HepG2 (cell line): ENCODE data around the gene PYGO2. TPM values are rescaled to one million over a fixed set of nuclear protein-coding genes. Genes with fewer than 3 reads are reported as not detected.
A peak's percentile ranks its signal among the peaks of the same experiment; 100 is the strongest.

ENCODE experiments used
- AGO2 ChIP-seq: fragments of 200-400 bp; formaldehyde crosslinking; optimal IDR thresholded peaks from 2 replicates; pipeline ENCODE3; 2017; ENCODE audit warnings: mild to moderate bottlenecking, low read depth, low read length, moderate library complexity
- AKAP8 ChIP-seq: sonication (generic); formaldehyde crosslinking; IDR thresholded peaks from 2 replicates; pipeline ENCODE4 v1.5.1; 2020; ENCODE audit warnings: mild to moderate bottlenecking, missing genetic modification reagents
- ARID2 ChIP-seq: sonication (generic); formaldehyde crosslinking; IDR thresholded peaks from 2 replicates; pipeline ENCODE4 v1.8.1; 2022; ENCODE audit warnings: mild to moderate bottlenecking, missing genetic modification reagents, borderline replicate concordance
- HMG20A ChIP-seq: IDR thresholded peaks from 2 replicates; pipeline ENCODE4 v1.6.1; 2016; ENCODE audit warnings: borderline replicate concordance
- HNF4A ChIP-seq: sonication (generic); formaldehyde crosslinking; IDR thresholded peaks from 2 replicates; pipeline ENCODE4 v1.4.0; 2020; ENCODE audit warnings: missing genetic modification reagents
- KAT2B ChIP-seq: fragments of 150-350 bp; IDR thresholded peaks from 2 replicates; pipeline ENCODE4 v1.6.1; 2014; ENCODE audit warnings: low read depth, low read length, borderline replicate concordance
- PAWR ChIP-seq: sonication (generic); formaldehyde crosslinking; IDR thresholded peaks from 2 replicates; pipeline ENCODE4 v1.4.0; 2020; ENCODE audit warnings: missing genetic modification reagents, mild to moderate bottlenecking, borderline replicate concordance
- SOX6 ChIP-seq, 2 experiments: fragments of 450-650 bp in 1 of 2; sonication (generic) in 1 of 2; formaldehyde crosslinking in 1 of 2; IDR thresholded peaks; 2 replicates each; pipeline versions ENCODE4 v1.4.0 to v1.6.1; 2017 to 2020; ENCODE audit warnings: antibody characterized with exemption in 1 of 2, mild to moderate bottlenecking in 1 of 2, missing genetic modification reagents in 1 of 2
- TRAFD1 ChIP-seq: sonication (generic); formaldehyde crosslinking; IDR thresholded peaks from 2 replicates; pipeline ENCODE4 v1.5.1; 2020; ENCODE audit warnings: missing genetic modification reagents, mild to moderate bottlenecking, borderline replicate concordance
- TRIM22 ChIP-seq: fragments of 450-650 bp; IDR thresholded peaks from 2 replicates; pipeline ENCODE4 v1.6.1; 2017
- YY1 ChIP-seq: IDR thresholded peaks from 2 replicates; pipeline ENCODE4 v1.6.1; 2011; ENCODE audit warnings: low read length, low read depth, moderate library complexity, mild to moderate bottlenecking; ENCODE audit not compliant: insufficient read depth, insufficient replicate concordance
- ZFP62 ChIP-seq: sonication (generic); formaldehyde crosslinking; IDR thresholded peaks from 2 replicates; pipeline ENCODE4 v1.4.0; 2020; ENCODE audit warnings: missing genetic modification reagents
- ZNF224 ChIP-seq: sonication (generic); formaldehyde crosslinking; IDR thresholded peaks from 2 replicates; pipeline ENCODE4 v1.5.0; 2020; ENCODE audit warnings: mild to moderate bottlenecking, missing genetic modification reagents
- ZNF232 ChIP-seq: sonication (generic); formaldehyde crosslinking; IDR thresholded peaks from 2 replicates; pipeline ENCODE4 v1.4.0; 2020; ENCODE audit warnings: missing genetic modification reagents, borderline replicate concordance
- ZNF441 ChIP-seq: sonication (generic); formaldehyde crosslinking; IDR thresholded peaks from 2 replicates; pipeline ENCODE4 v1.7.0; 2021; ENCODE audit warnings: missing genetic modification reagents, borderline replicate concordance
- ZNF572 ChIP-seq: sonication (generic); formaldehyde crosslinking; IDR thresholded peaks from 2 replicates; pipeline ENCODE4 v1.5.1; 2020; ENCODE audit warnings: mild to moderate bottlenecking, missing genetic modification reagents
- ZNF780A ChIP-seq: sonication (generic); formaldehyde crosslinking; IDR thresholded peaks from 2 replicates; pipeline ENCODE4 v1.8.0; 2022; ENCODE audit warnings: mild to moderate bottlenecking, missing genetic modification reagents, moderate library complexity
- ZSCAN30 ChIP-seq: sonication (generic); formaldehyde crosslinking; IDR thresholded peaks from 2 replicates; pipeline ENCODE4 v1.5.0; 2020; ENCODE audit warnings: mild to moderate bottlenecking, missing genetic modification reagents
- polyA plus RNA-seq, 8 experiments: library from polyadenylated mRNA; depleted of rRNA in 3 of 8; stranded (reverse) in 7 of 8; unstranded in 1 of 8; fragments of >200 nt; fragmentation: Illumina TruSeq in 4 of 8; extraction: Trizol in 4 of 8; gene quantifications; 2 replicates each; pipeline versions ENCODE4 v1.2.1 to v1.2.3, GENCODE V29; 2011 to 2016; ENCODE audit warnings: low read depth in 4 of 8, missing spikeins in 1 of 8, mixed read lengths in 1 of 8; ENCODE audit not compliant: insufficient read depth in 1 of 8
- total RNA-seq, 5 experiments: library from RNA; depleted of rRNA; stranded (reverse); fragments of >200 nt; fragmentation: Illumina TruSeq; extraction: Trizol; gene quantifications; 2 replicates each; pipeline ENCODE4 v1.2.3, GENCODE V29; 2016; ENCODE audit warnings: low read depth in 1 of 5
- TF ChIP-seq, protein P1 (sequence below): IDR thresholded peaks from 2 replicates; pipeline ENCODE4 v1.6.1; 2016; ENCODE audit warnings: low read depth, missing genetic modification reagents, missing compliant biosample characterization
- TF ChIP-seq, protein P2 (sequence below): IDR thresholded peaks from 2 replicates; pipeline ENCODE4 v1.6.1; 2016

PYGO2 gene
- total and polyA plus RNA-seq, 2 of the 13 experiments (the other 11 are each of a cell fraction or from before 2014, with no cell fraction given), result 20.3 to 21.8 TPM

DNA sequence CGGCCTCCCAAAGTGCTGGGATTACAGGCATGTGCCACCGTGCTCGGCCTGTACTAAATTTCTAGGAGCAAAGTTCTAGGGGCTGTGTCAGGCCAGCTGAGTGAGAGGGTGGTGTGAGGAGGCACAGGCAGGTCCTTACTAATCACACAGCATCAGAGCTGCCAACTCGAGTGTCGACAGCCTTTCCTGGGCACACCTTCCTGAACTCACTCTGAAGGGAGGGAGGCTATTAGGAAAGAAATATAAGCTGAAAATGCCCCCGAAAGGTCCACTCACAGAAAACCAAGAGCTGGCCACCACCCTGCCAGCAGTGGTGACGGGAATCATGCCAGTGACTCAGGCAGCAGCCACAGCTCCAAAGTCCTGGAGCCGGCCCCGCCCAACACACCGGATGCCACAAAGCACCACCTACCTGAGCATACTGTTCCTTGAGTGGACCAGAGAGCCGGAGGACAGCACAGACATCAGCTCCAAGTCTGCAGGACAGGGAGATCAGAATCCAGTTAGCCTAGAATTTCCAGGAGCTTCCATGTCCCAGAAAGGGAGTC lies 29.6 kb downstream of the PYGO2 start (continued):
- TF ChIP-seq, protein P1, sequence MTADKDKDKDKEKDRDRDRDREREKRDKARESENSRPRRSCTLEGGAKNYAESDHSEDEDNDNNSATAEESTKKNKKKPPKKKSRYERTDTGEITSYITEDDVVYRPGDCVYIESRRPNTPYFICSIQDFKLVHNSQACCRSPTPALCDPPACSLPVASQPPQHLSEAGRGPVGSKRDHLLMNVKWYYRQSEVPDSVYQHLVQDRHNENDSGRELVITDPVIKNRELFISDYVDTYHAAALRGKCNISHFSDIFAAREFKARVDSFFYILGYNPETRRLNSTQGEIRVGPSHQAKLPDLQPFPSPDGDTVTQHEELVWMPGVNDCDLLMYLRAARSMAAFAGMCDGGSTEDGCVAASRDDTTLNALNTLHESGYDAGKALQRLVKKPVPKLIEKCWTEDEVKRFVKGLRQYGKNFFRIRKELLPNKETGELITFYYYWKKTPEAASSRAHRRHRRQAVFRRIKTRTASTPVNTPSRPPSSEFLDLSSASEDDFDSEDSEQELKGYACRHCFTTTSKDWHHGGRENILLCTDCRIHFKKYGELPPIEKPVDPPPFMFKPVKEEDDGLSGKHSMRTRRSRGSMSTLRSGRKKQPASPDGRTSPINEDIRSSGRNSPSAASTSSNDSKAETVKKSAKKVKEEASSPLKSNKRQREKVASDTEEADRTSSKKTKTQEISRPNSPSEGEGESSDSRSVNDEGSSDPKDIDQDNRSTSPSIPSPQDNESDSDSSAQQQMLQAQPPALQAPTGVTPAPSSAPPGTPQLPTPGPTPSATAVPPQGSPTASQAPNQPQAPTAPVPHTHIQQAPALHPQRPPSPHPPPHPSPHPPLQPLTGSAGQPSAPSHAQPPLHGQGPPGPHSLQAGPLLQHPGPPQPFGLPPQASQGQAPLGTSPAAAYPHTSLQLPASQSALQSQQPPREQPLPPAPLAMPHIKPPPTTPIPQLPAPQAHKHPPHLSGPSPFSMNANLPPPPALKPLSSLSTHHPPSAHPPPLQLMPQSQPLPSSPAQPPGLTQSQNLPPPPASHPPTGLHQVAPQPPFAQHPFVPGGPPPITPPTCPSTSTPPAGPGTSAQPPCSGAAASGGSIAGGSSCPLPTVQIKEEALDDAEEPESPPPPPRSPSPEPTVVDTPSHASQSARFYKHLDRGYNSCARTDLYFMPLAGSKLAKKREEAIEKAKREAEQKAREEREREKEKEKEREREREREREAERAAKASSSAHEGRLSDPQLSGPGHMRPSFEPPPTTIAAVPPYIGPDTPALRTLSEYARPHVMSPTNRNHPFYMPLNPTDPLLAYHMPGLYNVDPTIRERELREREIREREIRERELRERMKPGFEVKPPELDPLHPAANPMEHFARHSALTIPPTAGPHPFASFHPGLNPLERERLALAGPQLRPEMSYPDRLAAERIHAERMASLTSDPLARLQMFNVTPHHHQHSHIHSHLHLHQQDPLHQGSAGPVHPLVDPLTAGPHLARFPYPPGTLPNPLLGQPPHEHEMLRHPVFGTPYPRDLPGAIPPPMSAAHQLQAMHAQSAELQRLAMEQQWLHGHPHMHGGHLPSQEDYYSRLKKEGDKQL (CRISPR knock-in tag), result no peak
- TF ChIP-seq ZFP62 (no peak), HMG20A (CRISPR knock-in tag) (peak; percentile 8; the same call in 1 of the 2 replicates), ZNF780A (no peak), TRAFD1 (CRISPR knock-in tag) (0 out of 2 replicates have a peak, but pooled peaks have one; percentile 19), ZNF441 (no peak), HNF4A (CRISPR knock-in tag) (peak; percentile 85), PAWR (CRISPR knock-in tag) (no peak), ZNF224 (CRISPR knock-in tag) (peak; percentile 51; the same call in 1 of the 2 replicates), AGO2 (no peak), AKAP8 (CRISPR knock-in tag) (0 out of 2 replicates have a peak, but pooled peaks have one; percentile 20), TRIM22 (no peak), ZNF572 (CRISPR knock-in tag) (no peak), SOX6 (IDR thresholded peaks at IDR 0.05) (no peak), SOX6 (CRISPR knock-in tag; IDR thresholded peaks at IDR 0.05) (peak; percentile 44; the same call in 1 of the 2 replicates), YY1 (no peak), ZNF232 (0 out of 2 replicates have a peak, but pooled peaks have one; percentile 36), KAT2B (no peak), ARID2 (CRISPR knock-in tag) (no peak), ZSCAN30 (no peak)
- TF ChIP-seq, protein P2, sequence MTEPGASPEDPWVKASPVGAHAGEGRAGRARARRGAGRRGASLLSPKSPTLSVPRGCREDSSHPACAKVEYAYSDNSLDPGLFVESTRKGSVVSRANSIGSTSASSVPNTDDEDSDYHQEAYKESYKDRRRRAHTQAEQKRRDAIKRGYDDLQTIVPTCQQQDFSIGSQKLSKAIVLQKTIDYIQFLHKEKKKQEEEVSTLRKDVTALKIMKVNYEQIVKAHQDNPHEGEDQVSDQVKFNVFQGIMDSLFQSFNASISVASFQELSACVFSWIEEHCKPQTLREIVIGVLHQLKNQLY, result 0 out of 2 replicates have a peak, but pooled peaks have one; percentile 32
- TF ChIP-seq, all 625 proteins: peak for 150
